Stimulated activated CD8-positive, alpha-beta memory T cell treated with anti-CD3 and anti-CD28 coated beads, Interleukin-12 subunit alpha, Interleukin-12 subunit beta, amount 100 ng/mL, for 4 hours (primary cell): ENCODE data around the gene PSMA2.
"Not testable (repeated sequence)": the region's sequence is repeated elsewhere in the genome, so short reads cannot be mapped to it uniquely, and the experiment has no call there.

ENCODE experiments used
- DNase-seq: peaks from one replicate; pipeline ENCODE4 v3.0.0-alpha.2; 2020; ENCODE audit warnings: low read depth

PSMA2 gene

GRCh38 chr7:42906181-42906580, 25.8 kb downstream of the PSMA2 start:
- DNase-seq, result no peak

GRCh38 chr7:42902331-42902730, 29.6 kb downstream of the PSMA2 start:
- no peak for DNase-seq

- DNase-seq, result no peak
Observed at GRCh38 chr7:42900842-42901241, 31.1 kb downstream of the PSMA2 start.

- no peak for DNase-seq
Observed at GRCh38 chr7:42893346-42894240, 38.4 kb downstream of the PSMA2 start.

GRCh38 chr7:42886893-42887505, 45.0 kb downstream of the PSMA2 start:
- DNase-seq, result no peak

GRCh38 chr7:42886129-42886528, 45.8 kb downstream of the PSMA2 start:
- DNase-seq, result no peak

GRCh38 chr7:42885183-42885582, 46.8 kb downstream of the PSMA2 start:
- not testable (repeated sequence) for DNase-seq

- DNase-seq, result no peak
Observed at GRCh38 chr7:42883950-42884349, 48.0 kb downstream of the PSMA2 start.

GRCh38 chr7:42880392-42880791, 51.6 kb downstream of the PSMA2 start:
- no peak for DNase-seq

GRCh38 chr7:42878303-42878702, 53.7 kb downstream of the PSMA2 start:
- DNase-seq, result no peak

GRCh38 chr7:42877862-42878261, 54.1 kb downstream of the PSMA2 start:
- no peak for DNase-seq

GRCh38 chr7:42876182-42877068, 55.5 kb downstream of the PSMA2 start:
- no peak for DNase-seq

GRCh38 chr7:42869131-42870020, 62.6 kb downstream of the PSMA2 start:
- DNase-seq, result no peak

GRCh38 chr7:42868480-42868879, 63.5 kb downstream of the PSMA2 start:
- DNase-seq, result no peak
